GM21825 (cell line): ENCODE data around the gene AGMAT.

Experiments used
- ATAC-seq: cut with Tn5 transposase; IDR thresholded peaks from one replicate; pipeline ENCODE4 v1.9.1; 2021; ENCODE audit warnings: mild to moderate bottlenecking, moderate library complexity; ENCODE audit not compliant: unreplicated experiment

Gene AGMAT

GRCh38 chr1:15584489-15585363, at the start of gene AGMAT:
Gene AGMAT, minus strand, starts transcription at chr1:15585051. Its CDS starts 84 bp downstream, at chr1:15584967.
- no peak for ATAC-seq

GRCh38 chr1:15633756-15634420, 49.0 kb upstream of the AGMAT start:
- no peak for ATAC-seq

- peak; percentile 14 for ATAC-seq
Observed at GRCh38 chr1:15628003-15628402, 43.2 kb upstream of the AGMAT start.

- peak; percentile 84 for ATAC-seq
Observed at GRCh38 chr1:15627343-15627988, 42.6 kb upstream of the AGMAT start.

GRCh38 chr1:15626269-15626950, 41.6 kb upstream of the AGMAT start:
- no peak for ATAC-seq

GRCh38 chr1:15625056-15625917, 40.4 kb upstream of the AGMAT start:
- ATAC-seq: no peak

- no peak for ATAC-seq
Observed at GRCh38 chr1:15624133-15624714, 39.4 kb upstream of the AGMAT start.

GRCh38 chr1:15623435-15623834, 38.6 kb upstream of the AGMAT start:
- ATAC-seq: no peak

GRCh38 chr1:15622712-15623373, 38.0 kb upstream of the AGMAT start:
- ATAC-seq: no peak

GRCh38 chr1:15621975-15622374, 37.1 kb upstream of the AGMAT start:
- ATAC-seq: no peak

- no peak for ATAC-seq
Observed at GRCh38 chr1:15620902-15621682, 36.2 kb upstream of the AGMAT start.

- no peak for ATAC-seq
Observed at GRCh38 chr1:15620155-15620545, 35.3 kb upstream of the AGMAT start.

- no peak for ATAC-seq
Observed at GRCh38 chr1:15618655-15619525, 34.0 kb upstream of the AGMAT start.

- ATAC-seq: peak; percentile 35
Observed at GRCh38 chr1:15618077-15618654, 33.3 kb upstream of the AGMAT start.

- peak; percentile 74 for ATAC-seq
Observed at GRCh38 chr1:15617173-15618076, 32.6 kb upstream of the AGMAT start, which contains the start of gene DDI2. Gene DDI2, plus strand, starts transcription at chr1:15617458. Its CDS starts 213 bp downstream, at chr1:15617671.
